Measurements from ENCODE around the gene MET. TPM values are rescaled to one million over a fixed set of nuclear protein-coding genes. Genes with fewer than 3 reads are reported as not detected.

MET gene
- total and polyA plus RNA-seq, 9 donors: 1.3 to 33.9 (median 5.8) TPM

GRCh38 chr7:116824449-116824848, 152.5 kb downstream of the MET start:
- no peak overlapping the region for H3K4me3 ChIP-seq
- no peaks in the 10 kb centered on the region for H3K9me3 ChIP-seq
- DNase-seq: no peak
- intact Hi-C loops (cut with DNase I): no loop called here
- H3K27me3 ChIP-seq: no peaks in the 10 kb centered on the region
- no peak overlapping the region for H3K27ac ChIP-seq
- TF ChIP-seq EP300 (IDR thresholded peaks at IDR 0.05): no peak
- no peaks in the 10 kb centered on the region for H3K4me1 ChIP-seq (ENCODE audit: insufficient read depth)
- no peaks in the 10 kb centered on the region for H3K36me3 ChIP-seq

- 89 to 92% (median 92%) methylated on average over 4 of the region's 4 CpGs for WGBS, 3 donors
- H3K36me3 ChIP-seq: no peaks in the 10 kb centered on the region
- no peaks in the 10 kb centered on the region for H3K9me3 ChIP-seq
- no peak overlapping the region for H3K27ac ChIP-seq
- intact Hi-C loops (cut with DNase I): no loop called here
- H3K4me1 ChIP-seq (ENCODE audit: insufficient read depth): no peaks in the 10 kb centered on the region
- no peak overlapping the region for H3K4me3 ChIP-seq
- H3K27me3 ChIP-seq: no peaks in the 10 kb centered on the region
- no peak for DNase-seq
- no peak for TF ChIP-seq POLR2A (IDR thresholded peaks at IDR 0.05)
- TF ChIP-seq CTCF (IDR thresholded peaks at IDR 0.05): no peak
- no peak for TF ChIP-seq EP300 (IDR thresholded peaks at IDR 0.05)
Observed at GRCh38 chr7:116828281-116828680, 156.3 kb downstream of the MET start.

GRCh38 chr7:116829041-116829440, 157.0 kb downstream of the MET start:
- no peaks in the 10 kb centered on the region for H3K9me3 ChIP-seq
- no peak overlapping the region for H3K27ac ChIP-seq
- no peak for DNase-seq
- no peak for TF ChIP-seq CTCF (IDR thresholded peaks at IDR 0.05)
- no peak for TF ChIP-seq POLR2A (IDR thresholded peaks at IDR 0.05)
- no peak for TF ChIP-seq EP300 (IDR thresholded peaks at IDR 0.05)
- 91 to 92% (median 91%) methylated on average over 3 of the region's 3 CpGs for WGBS, 3 donors
- H3K27me3 ChIP-seq: no peaks in the 10 kb centered on the region
- H3K4me3 ChIP-seq: no peak overlapping the region
- intact Hi-C loops (cut with DNase I): no loop called here
- no peaks in the 10 kb centered on the region for H3K4me1 ChIP-seq (ENCODE audit: insufficient read depth)
- H3K36me3 ChIP-seq: no peaks in the 10 kb centered on the region

GRCh38 chr7:116829493-116829892, 157.5 kb downstream of the MET start:
- H3K36me3 ChIP-seq: no peaks in the 10 kb centered on the region
- TF ChIP-seq CTCF (IDR thresholded peaks at IDR 0.05) (no peak), EP300 (IDR thresholded peaks at IDR 0.05) (no peak), POLR2A (IDR thresholded peaks at IDR 0.05) (no peak)
- intact Hi-C loops (cut with DNase I): no loop called here
- H3K27me3 ChIP-seq: no peaks in the 10 kb centered on the region
- DNase-seq: no peak
- H3K4me3 ChIP-seq: no peak overlapping the region
- H3K27ac ChIP-seq: no peak overlapping the region
- H3K9me3 ChIP-seq: no peaks in the 10 kb centered on the region
- H3K4me1 ChIP-seq (ENCODE audit: insufficient read depth): no peaks in the 10 kb centered on the region

- Histone ChIP-seq H3K9me3 (no peaks in the 10 kb centered on the region), H3K36me3 (no peaks in the 10 kb centered on the region), H3K27ac (no peak overlapping the region), H3K4me1 (ENCODE audit: insufficient read depth) (no peaks in the 10 kb centered on the region), H3K4me3 (no peak overlapping the region), H3K27me3 (no peaks in the 10 kb centered on the region)
- WGBS, 3 donors: 65 to 72% (median 70%) methylated on average over 2 of the region's 2 CpGs
- no peak for DNase-seq
- TF ChIP-seq POLR2A (IDR thresholded peaks at IDR 0.05) (no peak), CTCF (IDR thresholded peaks at IDR 0.05) (no peak), EP300 (IDR thresholded peaks at IDR 0.05) (no peak)
- intact Hi-C loops (cut with DNase I): no loop called here
Observed at GRCh38 chr7:116832692-116833091, 160.7 kb downstream of the MET start.
